ENCODE measurements around the gene GLDN. TPM values are rescaled to one million over a fixed set of nuclear protein-coding genes. Genes with fewer than 3 reads are reported as not detected.
"Not testable (repeated sequence)": the region's sequence is repeated elsewhere in the genome, so short reads cannot be mapped to it uniquely, and the experiment has no call there.

GLDN gene
- total RNA-seq, 1 experiment from 2014 or later, result 0.32 TPM

- peak in 1 of 2 experiments; percentile 27 for DNase-seq (ENCODE audit: low read depth in 1 of 2, low spot score in 2 of 2)
- H3K4me1 ChIP-seq (replicated peaks), result peaks cover 14% of the 10 kb centered on the region
- H3K27me3 ChIP-seq (replicated peaks), result no peaks in the 10 kb centered on the region
- no peak overlapping the region for H3K4me3 ChIP-seq
- H3K9me3 ChIP-seq (replicated peaks), result no peaks in the 10 kb centered on the region
- H3K36me3 ChIP-seq, result no peaks in the 10 kb centered on the region
- no peak overlapping the region for H3K27ac ChIP-seq
Measured at GRCh38 chr15:51425517-51426040, 84.1 kb downstream of the GLDN start.

DNA sequence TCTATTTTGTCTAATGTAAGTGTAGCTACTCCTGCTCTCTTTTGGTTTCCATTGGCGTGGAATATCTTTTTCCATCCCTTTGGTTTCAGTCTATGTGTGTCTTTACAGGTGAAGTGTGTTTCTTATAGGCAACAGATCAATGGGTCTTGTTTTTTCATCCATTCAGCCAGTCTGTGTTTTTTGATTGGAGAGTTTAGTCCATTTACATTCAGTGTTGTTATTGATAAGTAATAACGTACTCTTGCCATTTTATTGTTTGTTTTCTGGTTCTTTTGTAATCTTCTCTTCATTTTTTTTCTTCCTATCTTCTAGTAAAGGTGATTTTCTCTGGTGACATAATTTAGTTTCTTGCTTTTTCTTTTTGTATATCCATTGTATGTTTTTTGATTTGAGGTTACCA lies 97.1 kb downstream of the GLDN start:
- Histone ChIP-seq H3K9me3 (replicated peaks) (no peaks in the 10 kb centered on the region), H3K27me3 (replicated peaks) (no peaks in the 10 kb centered on the region), H3K36me3 (no peaks in the 10 kb centered on the region), H3K4me3 (no peak overlapping the region), H3K27ac (no peak overlapping the region), H3K4me1 (replicated peaks) (no peaks in the 10 kb centered on the region)
- DNase-seq (ENCODE audit: low read depth in 1 of 2, low spot score in 2 of 2), result no peak

DNA sequence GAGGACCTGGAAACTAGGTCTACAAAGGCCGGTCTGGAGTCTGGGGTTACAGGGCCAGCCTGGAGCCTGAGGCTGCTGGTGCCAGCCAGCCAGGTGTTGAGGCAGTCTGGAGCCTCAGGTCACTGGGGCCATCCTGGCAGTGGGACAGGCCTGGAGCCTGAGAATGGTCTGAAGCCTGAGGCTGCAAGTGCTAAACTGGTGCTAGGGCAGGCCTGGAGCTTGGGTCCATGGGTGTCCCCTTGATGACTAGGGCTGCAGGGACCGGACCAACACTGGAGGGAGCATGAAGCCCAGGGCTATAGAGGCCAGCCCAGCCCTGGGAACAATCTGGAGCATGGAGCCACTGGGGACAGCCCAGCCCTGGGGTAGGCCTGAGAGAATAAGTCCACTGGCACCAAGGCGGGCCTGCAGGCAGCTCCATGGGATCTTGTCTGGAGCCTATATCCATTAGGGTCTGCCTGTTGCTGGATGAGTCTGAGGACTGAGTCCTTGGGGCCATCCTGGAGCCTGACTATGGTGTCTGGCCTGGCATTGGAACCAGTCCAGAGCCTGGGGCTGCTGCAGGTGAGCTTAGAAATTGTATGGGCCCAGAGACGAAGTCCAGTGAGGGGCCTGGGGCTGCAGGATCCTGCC lies 101.9 kb downstream of the GLDN start:
- H3K9me3 ChIP-seq (replicated peaks), result no peaks in the 10 kb centered on the region
- no peaks in the 10 kb centered on the region for H3K4me1 ChIP-seq (replicated peaks)
- H3K27me3 ChIP-seq (replicated peaks), result no peaks in the 10 kb centered on the region
- no peak overlapping the region for H3K4me3 ChIP-seq
- no peak for DNase-seq (ENCODE audit: low read depth in 1 of 2, low spot score in 2 of 2)
- H3K27ac ChIP-seq, result no peak overlapping the region
- H3K36me3 ChIP-seq, result no peaks in the 10 kb centered on the region; the same call in 1 of the 2 replicates

DNA sequence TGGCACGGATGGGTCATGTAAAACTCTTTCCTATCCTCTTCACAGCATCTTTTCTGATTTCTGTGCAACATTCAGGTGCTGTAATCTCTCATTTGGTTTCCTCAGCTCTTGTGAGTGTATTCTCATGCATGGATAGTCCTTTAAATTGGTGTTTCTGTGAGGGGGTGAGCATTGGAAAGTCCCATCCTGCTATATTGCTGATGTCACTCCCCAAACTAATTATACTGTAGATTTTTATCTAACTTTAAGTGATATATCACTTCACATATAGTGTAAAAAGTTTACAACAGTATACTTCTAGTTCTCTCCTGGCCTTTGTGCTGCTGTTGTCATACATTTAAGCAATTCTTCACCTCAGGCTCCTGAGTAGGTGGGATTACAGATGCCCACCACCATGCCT lies 102.7 kb downstream of the GLDN start:
- Histone ChIP-seq H3K27me3 (replicated peaks) (no peaks in the 10 kb centered on the region), H3K4me3 (no peak overlapping the region), H3K4me1 (replicated peaks) (no peaks in the 10 kb centered on the region), H3K36me3 (no peaks in the 10 kb centered on the region; the same call in 1 of the 2 replicates), H3K9me3 (replicated peaks) (no peaks in the 10 kb centered on the region), H3K27ac (no peak overlapping the region)
- DNase-seq (ENCODE audit: low read depth in 1 of 2, low spot score in 2 of 2), result no peak

DNA sequence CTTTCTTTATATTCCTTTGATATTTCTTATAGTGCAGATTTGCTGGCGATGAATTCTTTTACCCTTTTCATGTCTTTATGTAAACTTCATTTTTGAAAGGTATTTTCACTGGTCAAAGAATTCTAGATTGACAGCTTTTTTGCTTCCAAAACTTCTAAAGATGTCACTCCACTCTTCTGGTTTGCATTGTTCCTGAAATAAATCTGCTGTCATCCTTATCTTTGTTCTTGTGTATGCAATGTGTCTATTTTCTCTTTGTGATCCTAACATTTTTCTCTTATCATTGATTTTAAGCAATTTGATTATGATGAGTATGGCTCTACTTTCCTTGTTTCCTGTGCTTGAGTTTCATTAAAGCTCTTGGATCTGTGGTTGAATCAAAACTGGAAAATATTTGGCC lies 103.4 kb downstream of the GLDN start:
- Histone ChIP-seq H3K9me3 (replicated peaks) (no peaks in the 10 kb centered on the region), H3K27me3 (replicated peaks) (no peaks in the 10 kb centered on the region), H3K27ac (no peak overlapping the region), H3K4me3 (no peak overlapping the region), H3K4me1 (replicated peaks) (no peaks in the 10 kb centered on the region), H3K36me3 (no peaks in the 10 kb centered on the region; the same call in 1 of the 2 replicates)
- DNase-seq (ENCODE audit: low read depth in 1 of 2, low spot score in 2 of 2), result no peak

DNA sequence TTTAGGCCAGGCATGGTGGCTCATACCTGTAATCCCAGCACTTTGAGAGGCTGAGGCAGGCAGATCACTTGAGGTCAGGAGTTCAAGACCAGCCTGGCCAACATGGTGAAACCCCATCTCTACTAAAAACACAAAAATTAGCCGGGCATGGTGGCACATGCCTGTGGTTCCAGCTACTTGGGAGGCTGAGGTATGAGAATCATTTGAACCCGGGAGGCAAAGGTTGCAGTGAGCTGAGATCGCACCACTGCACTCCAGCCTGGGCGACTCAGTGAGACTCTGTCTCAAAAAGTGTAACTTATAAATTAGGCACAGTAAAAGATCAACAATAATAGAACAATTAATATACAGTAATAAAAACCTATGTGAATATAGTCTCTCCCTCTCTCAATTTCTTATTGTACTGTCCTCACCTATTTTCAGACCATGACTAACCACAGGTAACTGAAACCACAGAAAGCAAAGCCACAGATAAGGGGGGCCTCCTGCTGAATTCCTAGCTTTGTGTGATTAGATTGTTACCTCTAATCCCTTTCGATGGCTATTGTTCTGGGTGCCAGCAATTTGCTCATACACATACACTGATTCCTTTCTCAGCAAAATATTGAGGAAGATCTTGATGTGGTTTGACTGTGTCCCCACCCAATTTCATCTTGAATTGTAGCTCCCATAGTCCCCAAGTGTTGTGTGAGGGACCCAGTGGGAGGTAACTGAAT lies 104.7 kb downstream of the GLDN start:
- DNase-seq (ENCODE audit: low read depth in 1 of 2, low spot score in 2 of 2); H3K4me1 ChIP-seq (replicated peaks); H3K9me3 ChIP-seq (replicated peaks); H3K27ac ChIP-seq; H3K4me3 ChIP-seq; H3K36me3 ChIP-seq; H3K27me3 ChIP-seq (replicated peaks): not testable (repeated sequence)

- DNase-seq (ENCODE audit: low read depth in 1 of 2, low spot score in 2 of 2), result no peak
- Histone ChIP-seq H3K4me3 (no peak overlapping the region), H3K27me3 (replicated peaks) (no peaks in the 10 kb centered on the region), H3K4me1 (replicated peaks) (no peaks in the 10 kb centered on the region), H3K27ac (no peak overlapping the region), H3K9me3 (replicated peaks) (no peaks in the 10 kb centered on the region), H3K36me3 (no peaks in the 10 kb centered on the region; the same call in 1 of the 2 replicates)
Measured at GRCh38 chr15:51447855-51448621, 106.6 kb downstream of the GLDN start.

DNA sequence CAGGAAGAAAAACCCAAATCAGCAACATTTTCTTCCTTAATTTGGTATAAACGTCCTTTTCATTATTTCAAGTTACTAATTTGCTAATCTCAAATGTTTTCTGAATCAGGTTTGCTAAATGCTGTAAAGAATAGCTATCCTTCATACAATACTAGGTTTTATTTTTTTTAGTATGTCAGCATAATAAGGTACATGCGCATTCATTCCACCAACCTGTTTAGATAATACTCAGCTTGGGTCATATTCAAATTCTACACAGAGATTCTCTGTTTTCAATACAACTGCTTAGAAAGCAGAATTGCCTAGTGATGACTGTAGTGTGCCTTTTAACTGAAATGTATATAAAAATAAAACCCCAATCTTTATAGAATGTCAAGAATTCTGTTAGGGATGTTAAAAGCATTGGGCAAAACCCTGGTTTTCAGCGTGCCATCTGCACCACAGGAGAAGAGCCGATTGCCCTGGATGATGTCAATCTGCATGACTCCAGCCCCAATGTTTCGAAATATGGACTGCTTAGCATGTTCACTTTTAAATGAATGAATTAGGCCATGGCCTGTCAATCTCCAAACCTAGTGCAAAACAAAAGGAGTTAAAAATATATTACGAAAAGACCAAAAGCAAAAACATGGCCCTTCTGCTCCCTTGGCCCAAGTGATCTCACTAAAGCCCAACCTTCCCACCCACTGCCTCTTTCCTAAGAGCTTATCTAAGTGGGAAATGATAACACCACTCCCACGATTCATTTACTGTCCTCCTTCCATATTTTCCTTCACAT lies 107.4 kb downstream of the GLDN start:
- Histone ChIP-seq H3K4me1 (replicated peaks) (no peaks in the 10 kb centered on the region), H3K4me3 (no peak overlapping the region), H3K27ac (no peak overlapping the region), H3K36me3 (no peaks in the 10 kb centered on the region; the same call in 1 of the 2 replicates), H3K9me3 (replicated peaks) (no peaks in the 10 kb centered on the region), H3K27me3 (replicated peaks) (no peaks in the 10 kb centered on the region)
- no peak for DNase-seq (ENCODE audit: low read depth in 1 of 2, low spot score in 2 of 2)

- no peaks in the 10 kb centered on the region; the same call in 1 of the 2 replicates for H3K36me3 ChIP-seq
- no peaks in the 10 kb centered on the region for H3K9me3 ChIP-seq (replicated peaks)
- H3K27me3 ChIP-seq (replicated peaks), result no peaks in the 10 kb centered on the region
- no peak overlapping the region for H3K27ac ChIP-seq
- DNase-seq (ENCODE audit: low read depth in 1 of 2, low spot score in 2 of 2), result no peak
- H3K4me1 ChIP-seq (replicated peaks), result no peaks in the 10 kb centered on the region
- H3K4me3 ChIP-seq, result no peak overlapping the region
Measured at GRCh38 chr15:51450001-51450400, 108.5 kb downstream of the GLDN start.

Other genes with a start within 250 kb of the GLDN start
- gene TNFAIP8L3, start 246.7 kb upstream of the GLDN start, total RNA-seq (2014; rRNA removed; shearing (Covaris generic)), result 0.13 TPM in 1 of 2 replicates, not detected in the other
- gene CYP19A1, start 3.1 kb upstream of the GLDN start, total RNA-seq (2014; rRNA removed; shearing (Covaris generic)), result not detected in 2 replicates

All from SJSA1 (cell line).